ENCODE results near the gene RPS6KC1.
"Not testable (repeated sequence)": the region's sequence is repeated elsewhere in the genome, so short reads cannot be mapped to it uniquely, and the experiment has no call there.

Gene RPS6KC1

GRCh38 chr1:213111502-213111901, 60.5 kb downstream of the RPS6KC1 start:
- DNase-seq, result no peak

- DNase-seq, result not testable (repeated sequence)
These were observed 61.7 kb downstream of the RPS6KC1 start for GRCh38 chr1:213112723-213113122.

GRCh38 chr1:213117699-213118180, 66.7 kb downstream of the RPS6KC1 start:
- not testable (repeated sequence) for DNase-seq

GRCh38 chr1:213119794-213120193, 68.8 kb downstream of the RPS6KC1 start:
- DNase-seq, result no peak

- no peak for DNase-seq
These were observed 69.3 kb downstream of the RPS6KC1 start for GRCh38 chr1:213120386-213120785.

- no peak for DNase-seq
These were observed 69.9 kb downstream of the RPS6KC1 start for GRCh38 chr1:213120961-213121360.

- no peak for DNase-seq
These were observed 71.5 kb downstream of the RPS6KC1 start for GRCh38 chr1:213122514-213122929.

- DNase-seq, result no peak
These were observed 72.0 kb downstream of the RPS6KC1 start for GRCh38 chr1:213123087-213123486.

GRCh38 chr1:213123536-213123935, 72.5 kb downstream of the RPS6KC1 start:
- DNase-seq, result no peak

- no peak for DNase-seq
These were observed 73.5 kb downstream of the RPS6KC1 start for GRCh38 chr1:213124590-213124989.

GRCh38 chr1:213125643-213126042, 74.6 kb downstream of the RPS6KC1 start:
- no peak for DNase-seq

GRCh38 chr1:213127074-213127473, 76.0 kb downstream of the RPS6KC1 start:
- DNase-seq, result no peak

GRCh38 chr1:213131851-213132655, 81.0 kb downstream of the RPS6KC1 start:
- no peak for DNase-seq

- no peak for DNase-seq
These were observed 84.5 kb downstream of the RPS6KC1 start for GRCh38 chr1:213135572-213135971.

- no peak for DNase-seq
These were observed 85.3 kb downstream of the RPS6KC1 start for GRCh38 chr1:213136190-213136917.

- DNase-seq, result no peak
These were observed 87.3 kb downstream of the RPS6KC1 start for GRCh38 chr1:213138391-213138790.

- DNase-seq, result no peak
These were observed 87.9 kb downstream of the RPS6KC1 start for GRCh38 chr1:213138892-213139291.

- DNase-seq, result no peak
These were observed 97.9 kb downstream of the RPS6KC1 start for GRCh38 chr1:213148905-213149304.

- DNase-seq, result not testable (repeated sequence)
These were observed 99.0 kb downstream of the RPS6KC1 start for GRCh38 chr1:213150090-213150489.

- DNase-seq, result no peak
These were observed 103.1 kb downstream of the RPS6KC1 start for GRCh38 chr1:213154056-213154685.

GRCh38 chr1:213159376-213159775, 108.3 kb downstream of the RPS6KC1 start:
- DNase-seq, result no peak

- DNase-seq, result not testable (repeated sequence)
These were observed 109.4 kb downstream of the RPS6KC1 start for GRCh38 chr1:213160442-213160841.

GRCh38 chr1:213162338-213162737, 111.3 kb downstream of the RPS6KC1 start:
- no peak for DNase-seq

All from effector CD8-positive, alpha-beta T cell (primary cell).